ENCODE results near the gene EIF2D. TPM values are rescaled to one million over a fixed set of nuclear protein-coding genes. Genes with fewer than 3 reads are reported as not detected.

Gene EIF2D
- polyA plus RNA-seq, 2 of the 4 experiments (the other 2 are of a cell fraction) = 31.8 to 63.2 TPM

- DNase-seq (ENCODE audit: low read depth in 1 of 2, low spot score in 1 of 2) (no peak), FAIRE-seq (no peak), ATAC-seq (no peak)
- no peak overlapping the region for H3K27ac ChIP-seq
- no peaks in the 10 kb centered on the region for H3K9me3 ChIP-seq
- peaks cover 20% of the 10 kb centered on the region for H3K4me1 ChIP-seq
- 63% methylated on average over 6 of the region's 6 CpGs for WGBS (ENCODE audit: missing lambda C conversion rate)
- no peak overlapping the region for H3K4me2 ChIP-seq
- POLR2A ChIA-PET = no interaction called here
- TF ChIP-seq RAD21 (conservative IDR thresholded peaks at IDR 0.05 in 1 of 2, IDR thresholded peaks at IDR 0.05 in 1 of 2) (no peak), POLR2AphosphoS2 (conservative IDR thresholded peaks at IDR 0.05; ENCODE audit: low read length) (no peak), POLR2A (IDR thresholded peaks at IDR 0.05; ENCODE audit: low read length) (no peak), CBX8 (IDR thresholded peaks at IDR 0.05) (no peak), JUNB (IDR thresholded peaks at IDR 0.05) (no peak), CHD4 (IDR thresholded peaks at IDR 0.05; ENCODE audit: borderline replicate concordance) (no peak), HEYL (CRISPR knock-in tag; IDR thresholded peaks at IDR 0.05) (no peak), EHF (CRISPR knock-in tag; IDR thresholded peaks at IDR 0.05) (no peak), ATOH8 (CRISPR knock-in tag; IDR thresholded peaks at IDR 0.05; ENCODE audit: low read depth) (no peak), CTCF (IDR thresholded peaks at IDR 0.05) (no peak), KDM5A (IDR thresholded peaks at IDR 0.05) (no peak), ZC3H11A (IDR thresholded peaks at IDR 0.05) (no peak), ESRRA (IDR thresholded peaks at IDR 0.05; ENCODE audit: borderline replicate concordance, low read length) (no peak), GATA3 (IDR thresholded peaks at IDR 0.05; ENCODE audit: borderline replicate concordance) (no peak), USF2 (IDR thresholded peaks at IDR 0.05) (no peak), BHLHE40 (IDR thresholded peaks at IDR 0.05; ENCODE audit: low read depth, low read length) (no peak), NFE2L2 (conservative IDR thresholded peaks at IDR 0.05; ENCODE audit: low read length) (no peak), NR3C1 (IDR thresholded peaks at IDR 0.05) (no peak), SMC3 (IDR thresholded peaks at IDR 0.05) (no peak), EP300 (IDR thresholded peaks at IDR 0.05) (no peak)
- CTCF ChIA-PET = interaction anchor here (1.0 to 3.2 kb wide), 3 partner anchors 14 to 24 kb away, joined by 5 to 16 read pairs (median 7); no protein-coding TSS in a partner anchor
- H3K4me3 ChIP-seq = no peak overlapping the region
Measured at GRCh38 chr1:206558794-206559671, 53.2 kb downstream of the EIF2D start.

GRCh38 chr1:206557636-206558473 lies 54.4 kb downstream of the EIF2D start:
- 74% methylated on average over 14 of the region's 14 CpGs for WGBS (ENCODE audit: missing lambda C conversion rate)
- peak overlapping the region; percentile 56 for H3K4me3 ChIP-seq
- FAIRE-seq (no peak), ATAC-seq (peak in 1 of 2 experiments; percentile 23; a peak in 3 of 6 replicates), DNase-seq (ENCODE audit: low read depth in 1 of 2, low spot score in 1 of 2) (no peak)
- H3K27ac ChIP-seq = peak overlapping the region in 1 of 2 experiments; percentile 80; a peak in 4 of 6 replicates
- POLR2A ChIA-PET = no interaction called here
- peaks cover 20% of the 10 kb centered on the region for H3K4me1 ChIP-seq
- H3K9me3 ChIP-seq = no peaks in the 10 kb centered on the region
- peak overlapping the region; percentile 73 for H3K4me2 ChIP-seq
- CTCF ChIA-PET = interaction anchor here (0.9 to 3.2 kb wide), 2 partner anchors 13 to 25 kb away, joined by 7 to 16 read pairs; no protein-coding TSS in a partner anchor
- TF ChIP-seq ZC3H11A (IDR thresholded peaks at IDR 0.05) (no peak), GATA3 (IDR thresholded peaks at IDR 0.05; ENCODE audit: borderline replicate concordance) (no peak), REST (IDR thresholded peaks at IDR 0.05) (no peak), JUNB (IDR thresholded peaks at IDR 0.05) (no peak), E2F6 (IDR thresholded peaks at IDR 0.05; ENCODE audit: borderline replicate concordance, low read depth) (no peak), MYC (IDR thresholded peaks at IDR 0.05; ENCODE audit: borderline replicate concordance, low read length) (no peak), JUN (IDR thresholded peaks at IDR 0.05) (no peak), HMGXB4 (CRISPR knock-in tag; IDR thresholded peaks at IDR 0.05; ENCODE audit: borderline replicate concordance) (no peak), CBX2 (IDR thresholded peaks at IDR 0.05; ENCODE audit: borderline replicate concordance, low read depth) (no peak)
